Right lung (tissue), 5 donors: ENCODE measurements around the gene HMCN2. TPM values are rescaled to one million over a fixed set of nuclear protein-coding genes. Genes with fewer than 3 reads are reported as not detected.
"Not testable (repeated sequence)": the region's sequence is repeated elsewhere in the genome, so short reads cannot be mapped to it uniquely, and the experiment has no call there.

Source experiments
- DNase-seq, 2 donors: peaks; one replicate each; pipeline ENCODE4 v3.0.0-alpha.2; 2013
- polyA plus RNA-seq, 5 donors: library from polyadenylated mRNA; unstranded; fragments of 120-200 nt; gene quantifications; one replicate each; pipeline versions ENCODE4 v1.2.1 to v1.2.3, GENCODE V29; 2013; ENCODE audit warnings: inconsistent platforms in 1 of 5, low replicate concordance in 1 of 5; ENCODE audit not compliant: insufficient read length in 5 of 5, insufficient read depth in 1 of 5

HMCN2 gene
- polyA plus RNA-seq, 5 donors = 0.21 to 2.1 (median 0.55) TPM

- DNase-seq = no peak
Observed at GRCh38 chr9:130239741-130240241, 25.8 kb upstream of the HMCN2 start.

- DNase-seq = peak; percentile 52 to 53
Observed at GRCh38 chr9:130240410-130241197, 25.0 kb upstream of the HMCN2 start.

DNA sequence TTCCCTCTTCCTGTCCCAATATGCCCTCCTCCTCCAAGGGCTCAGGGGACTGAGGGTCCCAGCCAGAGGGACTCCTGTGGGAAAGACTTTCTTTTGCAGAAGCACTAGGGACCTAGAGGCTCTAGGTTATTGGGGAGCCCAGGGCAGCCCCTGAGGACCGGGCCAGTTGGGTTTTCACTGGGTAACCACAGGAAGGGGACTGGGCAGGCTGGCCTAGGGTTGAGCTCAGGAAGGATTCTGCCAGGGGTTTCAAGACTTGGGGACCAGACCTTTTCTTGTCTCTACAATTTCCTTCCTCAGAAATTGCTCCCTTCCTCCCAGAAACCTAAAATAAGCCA lies 24.4 kb upstream of the HMCN2 start:
- no peak for DNase-seq

GRCh38 chr9:130242270-130243014 lies 23.1 kb upstream of the HMCN2 start:
- DNase-seq = no peak

DNA sequence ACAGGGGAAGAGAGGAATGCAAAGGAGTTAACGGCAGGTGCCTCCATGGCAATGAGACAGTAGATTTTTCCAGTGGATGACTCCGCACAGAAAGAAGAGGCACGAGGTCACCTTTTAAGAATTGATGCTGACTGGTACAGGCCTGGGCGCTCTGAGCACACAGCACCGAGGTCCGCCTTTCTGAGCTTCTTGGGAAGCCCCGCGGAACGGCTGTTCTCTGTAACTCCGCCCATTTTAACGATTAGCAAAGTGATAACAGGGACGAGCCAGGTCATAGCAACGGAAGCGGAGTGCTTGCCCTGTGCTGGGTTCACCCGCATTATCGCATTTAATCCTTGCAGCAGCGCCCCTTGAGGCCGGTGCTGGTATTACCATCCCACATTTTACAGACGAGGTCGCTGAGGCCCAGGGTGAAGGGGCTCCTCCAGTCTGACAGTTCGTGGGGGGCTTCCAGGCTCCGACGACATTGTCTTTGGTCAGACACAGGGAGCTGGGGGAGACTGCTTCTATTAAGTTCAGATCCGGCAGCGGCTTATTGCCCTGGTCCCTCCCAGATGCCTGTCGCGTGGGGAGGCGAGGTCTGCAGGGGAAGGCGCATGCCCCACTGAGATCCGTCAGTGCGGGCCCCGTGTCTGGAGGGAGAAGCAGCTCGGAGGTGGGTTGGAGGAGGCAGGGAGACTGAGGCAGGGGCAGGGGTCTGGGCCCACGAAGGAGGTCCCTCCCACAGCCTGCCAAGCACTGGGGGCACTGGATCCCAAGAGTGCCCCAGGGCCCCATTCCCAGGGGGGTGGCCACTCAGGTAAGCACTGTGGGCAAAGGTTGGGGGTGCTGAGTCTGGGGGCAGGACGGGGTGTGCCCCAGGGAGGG lies 22.3 kb upstream of the HMCN2 start:
- DNase-seq = peak; percentile 35 to 55

DNA sequence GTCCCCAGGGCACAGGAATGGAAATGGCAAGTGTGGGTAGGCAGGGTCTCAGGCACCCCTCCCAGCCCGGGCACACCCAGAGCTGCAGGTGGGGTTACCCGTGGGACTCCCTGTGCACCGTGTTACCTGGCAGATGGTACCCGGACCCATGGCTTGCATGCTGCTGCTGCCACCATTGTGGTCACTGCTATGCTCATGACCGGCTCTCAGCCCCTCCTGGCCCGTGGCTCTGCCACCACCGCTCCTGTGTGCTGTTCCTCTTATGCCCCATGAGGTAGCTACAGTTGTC lies 21.7 kb upstream of the HMCN2 start:
- no peak for DNase-seq

- DNase-seq = no peak
Observed at GRCh38 chr9:130244548-130245165, 20.9 kb upstream of the HMCN2 start.

DNA sequence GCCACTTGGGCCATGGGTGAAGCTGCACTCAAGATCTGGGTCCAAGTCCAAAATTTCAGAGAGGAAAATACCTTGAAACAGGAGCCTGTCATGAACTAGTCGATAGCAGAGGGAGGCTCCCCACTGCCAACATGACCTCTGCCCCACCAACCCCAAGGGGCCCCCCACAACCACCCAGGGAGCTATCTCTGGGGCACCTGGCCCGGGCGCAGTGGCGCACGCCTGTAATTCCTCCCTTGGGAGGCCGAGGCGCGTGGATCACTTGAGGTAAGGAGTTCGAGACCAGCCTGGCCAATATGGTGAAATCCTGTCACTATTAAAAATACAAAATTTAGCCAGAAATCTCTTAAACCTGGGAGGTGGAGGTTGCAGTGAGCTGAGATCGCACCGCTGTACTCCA lies 20.1 kb upstream of the HMCN2 start:
- DNase-seq = no peak

- no peak for DNase-seq
Observed at GRCh38 chr9:130246126-130246525, 19.4 kb upstream of the HMCN2 start.

- no peak for DNase-seq
Observed at GRCh38 chr9:130254747-130255630, 10.6 kb upstream of the HMCN2 start.

- no peak for DNase-seq
Observed at GRCh38 chr9:130255631-130256134, 9.9 kb upstream of the HMCN2 start.

GRCh38 chr9:130256644-130257043 lies 8.9 kb upstream of the HMCN2 start:
- DNase-seq = no peak

DNA sequence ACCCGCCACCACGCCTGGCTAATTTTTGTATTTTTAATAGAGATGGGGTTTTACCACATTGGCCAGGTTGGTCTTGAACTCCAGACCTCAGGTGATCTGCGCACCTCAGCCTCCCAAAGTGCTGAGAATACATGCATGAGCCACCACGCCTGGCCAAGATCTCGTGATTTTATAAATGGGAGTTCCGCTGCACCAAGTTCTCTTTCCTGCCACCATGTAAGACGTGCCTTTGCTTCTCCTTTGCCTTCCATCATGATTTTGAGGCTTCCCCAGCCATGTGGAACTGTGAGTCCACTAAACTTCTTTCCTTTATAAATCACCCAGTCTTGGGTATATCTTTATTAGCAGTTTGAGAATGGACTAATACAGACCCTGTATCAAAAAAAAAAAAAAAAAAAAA lies 7.4 kb upstream of the HMCN2 start:
- not testable (repeated sequence) for DNase-seq

- no peak for DNase-seq
Observed at GRCh38 chr9:130259044-130259443, 6.5 kb upstream of the HMCN2 start.

GRCh38 chr9:130260816-130261765 lies 4.5 kb upstream of the HMCN2 start:
- DNase-seq = no peak

DNA sequence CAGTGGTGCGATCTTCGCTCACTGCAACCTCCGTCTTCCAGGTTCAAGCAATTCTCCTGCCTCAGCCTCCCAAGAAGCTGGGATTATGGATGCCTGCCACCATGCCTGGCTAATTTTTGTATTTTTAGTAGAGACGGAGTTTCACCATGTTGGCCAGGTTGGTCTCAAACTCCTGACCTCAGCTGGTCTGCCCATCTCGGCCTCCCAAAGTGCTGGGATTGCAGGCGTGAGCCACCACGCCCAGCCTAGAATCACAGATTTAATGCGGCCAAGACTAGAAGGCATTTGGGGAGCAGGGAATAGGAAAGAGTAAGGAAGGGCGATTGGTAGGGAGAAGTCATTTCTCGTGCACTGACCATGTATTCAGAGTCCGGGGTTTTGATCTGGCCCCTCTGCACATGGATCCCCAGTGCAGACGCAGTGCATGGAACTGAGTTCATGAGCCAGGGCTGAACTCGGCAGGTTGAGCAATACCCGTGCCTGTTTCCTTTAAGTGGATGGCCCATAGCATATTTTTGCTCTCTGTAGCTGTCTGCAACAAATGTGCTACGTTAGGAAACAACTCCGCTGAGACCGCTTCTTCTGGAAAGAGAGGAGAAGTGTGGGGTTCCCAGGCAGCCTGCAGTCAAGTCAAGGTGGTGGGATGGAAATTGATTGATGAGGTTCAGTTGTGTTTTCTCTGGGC lies 3.4 kb upstream of the HMCN2 start:
- DNase-seq = no peak

DNA sequence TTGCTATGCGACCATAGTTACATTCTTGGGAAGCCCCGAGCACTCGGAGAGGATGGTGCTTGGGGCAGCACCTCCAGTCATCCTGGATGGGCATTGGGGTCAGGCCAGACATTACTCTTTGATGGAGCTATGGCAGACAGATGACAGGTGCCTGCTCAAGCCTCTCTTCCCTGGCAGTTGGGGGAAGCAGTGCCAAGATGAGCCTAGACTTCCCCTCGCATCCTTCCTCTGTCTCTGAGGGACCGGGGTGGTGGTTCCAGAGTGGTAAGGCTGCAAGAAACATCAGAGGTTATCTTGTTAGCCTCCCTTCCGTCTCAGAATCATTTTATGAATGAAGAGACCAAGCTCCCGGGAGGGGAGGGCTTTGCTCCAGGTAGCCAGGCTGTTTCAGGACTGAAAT lies 2.8 kb upstream of the HMCN2 start:
- DNase-seq = no peak

GRCh38 chr9:130263601-130264413 lies 1.8 kb upstream of the HMCN2 start:
- no peak for DNase-seq
